GM18870 (cell line): ENCODE results near the gene OTUB1.
A peak's percentile ranks its signal among the peaks of the same experiment; 100 is the strongest.
"Not testable (repeated sequence)": the region's sequence is repeated elsewhere in the genome, so short reads cannot be mapped to it uniquely, and the experiment has no call there.

Experiments used
- ATAC-seq: cut with Tn5 transposase; IDR thresholded peaks from one replicate; pipeline ENCODE4 v1.9.1; 2021; ENCODE audit warnings: moderate library complexity; ENCODE audit not compliant: unreplicated experiment

Gene OTUB1, protein sequence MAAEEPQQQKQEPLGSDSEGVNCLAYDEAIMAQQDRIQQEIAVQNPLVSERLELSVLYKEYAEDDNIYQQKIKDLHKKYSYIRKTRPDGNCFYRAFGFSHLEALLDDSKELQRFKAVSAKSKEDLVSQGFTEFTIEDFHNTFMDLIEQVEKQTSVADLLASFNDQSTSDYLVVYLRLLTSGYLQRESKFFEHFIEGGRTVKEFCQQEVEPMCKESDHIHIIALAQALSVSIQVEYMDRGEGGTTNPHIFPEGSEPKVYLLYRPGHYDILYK

DNA sequence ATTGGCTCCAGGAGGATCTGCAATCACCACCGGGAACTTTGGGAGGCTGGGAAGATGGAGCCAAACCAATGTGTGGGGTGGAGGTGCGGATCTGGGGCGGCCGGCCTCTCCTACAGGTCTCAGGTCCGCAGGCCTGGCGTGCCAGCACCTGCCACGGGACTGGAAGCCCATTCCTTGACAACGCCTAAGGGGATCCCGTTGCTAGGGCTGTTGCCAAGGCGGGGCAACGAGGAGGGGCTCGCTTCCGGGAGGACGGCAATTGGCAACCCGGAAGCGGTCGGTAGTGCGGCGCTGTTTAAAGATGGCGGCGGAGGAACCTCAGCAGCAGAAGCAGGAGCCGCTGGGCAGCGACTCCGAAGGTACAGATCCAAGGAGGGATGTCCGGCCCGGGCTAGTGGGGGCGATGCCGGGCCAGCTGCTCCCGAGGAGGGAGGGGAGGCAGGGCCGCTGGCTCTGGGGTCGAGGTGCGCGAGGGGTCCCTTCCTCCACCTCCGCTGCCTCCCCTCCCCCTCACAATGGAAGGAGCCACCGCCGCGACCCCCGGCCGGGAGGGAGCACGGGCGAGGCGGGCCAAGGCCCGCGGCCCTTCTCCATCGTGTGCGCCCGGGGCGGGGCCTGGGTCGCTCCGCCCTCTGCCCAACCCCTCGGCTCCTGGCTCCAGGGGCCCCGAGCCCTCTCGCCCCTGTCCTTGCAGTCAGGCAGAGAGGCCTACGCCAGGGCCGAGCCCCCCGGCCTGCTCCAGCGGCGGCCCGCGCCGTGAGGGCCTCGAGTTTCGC lies at the start of gene OTUB1:
OTUB1 (plus strand) TSS at position 283 of the 776 bp plus-strand sequence; CDS start at position 302, 19 bp downstream.
- no peak for ATAC-seq

DNA sequence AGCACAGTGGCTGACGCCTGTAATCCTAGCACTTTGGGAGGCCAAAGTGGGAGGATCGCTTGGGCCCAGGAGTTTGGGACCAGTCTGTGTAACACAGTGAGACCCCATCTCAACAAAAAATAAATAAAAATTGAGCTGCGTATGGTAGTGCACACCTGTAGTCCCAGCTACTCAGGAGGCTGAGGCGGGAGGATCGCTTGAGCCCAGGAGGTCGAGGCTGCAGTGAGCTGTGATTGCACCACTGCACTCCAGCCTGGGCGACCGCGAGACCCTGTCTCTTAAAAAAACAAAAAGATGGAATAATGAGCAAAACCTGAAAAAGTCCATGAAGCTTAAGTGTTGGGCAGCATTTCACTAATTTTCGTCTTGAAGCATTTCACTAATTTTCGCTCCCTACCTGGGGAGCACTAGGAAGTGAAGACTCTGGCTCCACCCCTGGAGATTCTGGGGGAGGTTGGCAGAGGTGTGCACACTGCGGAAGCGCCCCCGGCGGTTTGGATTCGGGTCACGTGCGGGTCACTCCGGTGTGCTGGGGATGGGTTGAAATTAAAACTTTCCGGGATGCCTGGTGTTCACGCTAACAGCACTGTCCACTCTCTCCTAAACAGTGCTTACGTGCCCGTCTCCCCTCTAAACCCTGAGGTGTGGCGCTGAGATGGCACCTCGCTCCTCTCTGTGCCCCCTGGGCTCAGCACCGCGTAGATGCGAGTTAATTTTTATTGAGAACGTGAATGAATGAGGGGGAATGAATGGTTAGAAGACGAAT lies 48.3 kb upstream of the OTUB1 start:
- peak; percentile 28 for ATAC-seq

DNA sequence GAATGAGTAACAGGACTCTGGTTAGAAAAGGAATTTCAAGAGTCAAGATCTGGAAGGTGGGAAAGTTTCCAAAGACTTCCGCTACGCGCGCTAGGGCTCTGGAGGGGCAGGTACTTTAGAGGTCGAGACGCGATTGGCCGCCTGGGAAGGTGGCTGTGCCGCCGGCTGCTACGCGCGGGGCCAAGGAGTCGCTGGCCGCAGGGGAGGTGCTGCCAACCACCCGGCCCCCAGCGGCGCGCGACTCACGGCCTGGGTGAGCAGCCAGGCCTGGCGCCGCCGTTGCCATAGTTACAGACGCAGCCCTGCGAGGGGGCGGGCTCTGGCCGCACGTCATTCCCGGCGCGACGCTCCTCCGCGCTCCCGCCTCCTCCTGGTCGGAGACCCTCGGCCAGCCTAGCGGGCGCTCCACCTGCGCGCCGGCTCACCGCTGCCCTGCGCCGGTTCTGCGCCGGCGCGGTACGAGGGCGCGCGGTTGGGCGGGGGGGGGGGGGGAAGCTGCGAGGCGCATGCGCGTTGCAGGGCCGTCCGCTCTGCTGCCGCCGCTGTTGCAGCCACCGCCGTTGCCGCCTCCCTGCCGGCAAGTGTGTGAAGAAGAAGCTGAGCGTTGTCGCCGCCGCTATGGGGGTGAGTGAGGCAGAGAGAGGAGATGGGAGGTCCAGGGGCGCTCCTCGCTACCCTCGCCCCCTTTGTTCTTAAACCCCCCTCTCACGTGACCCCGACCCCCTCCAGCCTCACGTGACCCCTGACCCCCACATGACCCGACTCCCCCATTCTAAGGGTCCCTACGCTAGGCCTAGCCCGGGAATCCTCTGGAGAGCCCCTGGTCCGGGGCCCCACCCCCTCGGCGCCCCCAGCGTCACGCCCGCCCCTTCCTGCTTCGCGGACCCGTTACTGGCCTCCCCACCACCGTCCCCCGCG lies 47.5 kb upstream of the OTUB1 start, which contains the start of gene NAA40:
NAA40 (plus strand) TSS at position 524 of the 918 bp plus-strand sequence; CDS start at position 619, 95 bp downstream.
- ATAC-seq, result peak; percentile 81

DNA sequence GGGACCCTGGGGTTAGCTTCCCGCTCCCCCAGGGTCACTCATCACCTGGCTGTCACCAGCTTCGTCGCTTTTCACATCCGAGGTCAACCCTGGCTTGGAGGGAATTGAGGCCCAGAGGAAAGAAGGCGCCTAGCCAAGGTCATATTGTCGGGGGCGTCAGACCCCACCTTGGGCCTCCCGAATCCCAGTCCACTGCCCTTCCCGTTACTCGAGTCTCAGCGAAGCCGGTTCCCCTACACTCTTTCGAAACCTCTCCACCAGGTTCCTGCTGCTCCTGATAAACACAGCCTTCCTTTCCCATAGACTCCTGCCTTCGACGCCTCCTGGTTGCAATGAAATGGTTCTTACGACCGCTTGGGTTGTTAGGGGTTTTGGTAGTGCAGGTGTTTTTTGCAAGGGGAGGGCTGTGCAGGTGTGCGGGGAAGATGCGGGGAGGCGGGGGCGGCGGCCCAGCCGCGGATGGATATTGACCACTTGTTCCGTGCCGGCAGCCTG lies 46.8 kb upstream of the OTUB1 start:
- ATAC-seq, result no peak

DNA sequence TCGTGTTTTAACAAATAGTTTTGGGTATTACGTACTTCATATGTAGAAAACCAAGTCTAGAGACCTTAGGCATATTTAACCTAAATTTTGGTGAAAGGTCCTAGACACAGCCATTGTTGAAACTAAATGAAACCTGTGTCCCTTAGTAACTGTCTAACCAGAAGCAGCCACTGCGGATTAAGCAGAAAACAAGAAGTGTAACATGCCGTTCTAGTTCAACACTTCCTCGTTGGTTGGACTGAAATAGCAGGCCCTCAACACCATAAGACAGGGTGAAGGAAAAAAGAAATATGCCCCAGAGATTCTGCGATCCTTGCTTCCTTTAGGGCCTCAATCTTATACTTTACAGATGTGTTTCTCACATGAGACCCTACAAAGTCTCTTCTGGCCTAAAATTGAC lies 45.5 kb upstream of the OTUB1 start:
- no peak for ATAC-seq

DNA sequence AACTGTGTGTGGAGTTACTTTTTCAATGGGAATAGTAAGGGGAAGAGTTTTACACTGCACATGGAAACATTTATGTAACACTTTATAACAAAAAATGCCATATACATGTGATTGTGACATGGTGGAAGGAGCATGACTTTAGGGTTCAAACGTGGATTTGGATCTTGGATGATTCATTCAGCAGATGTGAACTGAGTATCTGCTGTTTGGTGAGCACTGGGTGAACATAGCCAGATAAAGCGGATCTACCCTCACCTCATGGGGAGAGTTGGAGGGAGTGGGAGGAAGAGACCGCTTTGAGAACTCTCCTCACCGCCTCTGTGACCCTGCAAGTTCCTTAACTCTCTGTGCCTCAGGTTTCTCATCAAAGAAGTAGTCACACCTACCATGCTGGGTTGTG lies 44.3 kb upstream of the OTUB1 start:
- ATAC-seq, result no peak

DNA sequence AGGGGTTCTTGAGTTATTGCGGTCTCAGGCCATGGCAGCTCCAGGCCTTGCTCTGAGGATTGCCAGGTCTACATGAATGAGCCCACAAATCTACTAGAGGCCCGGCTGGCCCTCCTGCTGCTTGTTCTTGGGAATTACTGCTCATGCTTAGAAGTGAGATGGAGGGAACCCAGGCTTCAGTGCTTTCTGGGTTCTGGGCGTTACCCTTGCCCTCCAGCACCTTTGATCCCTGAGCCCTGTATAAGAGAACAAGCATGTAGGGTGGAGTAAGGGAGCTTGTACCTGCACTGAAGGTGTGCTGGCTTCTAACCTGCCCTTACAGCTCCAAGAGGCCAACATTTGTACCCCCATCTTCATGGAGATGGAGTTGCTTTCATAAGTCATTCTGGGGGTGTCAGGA lies 43.4 kb upstream of the OTUB1 start:
- no peak for ATAC-seq

DNA sequence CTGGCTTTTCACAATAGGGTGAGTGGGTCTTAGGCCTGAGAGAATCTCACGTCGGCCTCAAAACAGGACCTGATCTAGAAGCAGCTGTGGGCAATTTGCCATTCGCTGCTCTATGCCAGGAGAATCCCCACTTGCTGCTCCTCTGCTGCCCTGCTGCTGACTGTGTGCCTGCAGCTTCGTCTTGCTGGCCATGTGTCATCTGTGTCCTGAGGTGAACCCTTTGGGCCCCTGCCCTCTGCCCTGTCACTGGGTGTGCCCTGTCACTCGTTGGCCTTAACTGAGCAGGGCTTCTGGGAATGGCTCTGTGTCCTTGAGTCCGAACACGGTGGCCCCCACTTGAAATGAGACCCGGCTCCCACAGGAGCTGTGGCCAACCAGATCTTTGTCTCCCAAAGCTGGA lies 41.3 kb upstream of the OTUB1 start:
- ATAC-seq, result no peak

DNA sequence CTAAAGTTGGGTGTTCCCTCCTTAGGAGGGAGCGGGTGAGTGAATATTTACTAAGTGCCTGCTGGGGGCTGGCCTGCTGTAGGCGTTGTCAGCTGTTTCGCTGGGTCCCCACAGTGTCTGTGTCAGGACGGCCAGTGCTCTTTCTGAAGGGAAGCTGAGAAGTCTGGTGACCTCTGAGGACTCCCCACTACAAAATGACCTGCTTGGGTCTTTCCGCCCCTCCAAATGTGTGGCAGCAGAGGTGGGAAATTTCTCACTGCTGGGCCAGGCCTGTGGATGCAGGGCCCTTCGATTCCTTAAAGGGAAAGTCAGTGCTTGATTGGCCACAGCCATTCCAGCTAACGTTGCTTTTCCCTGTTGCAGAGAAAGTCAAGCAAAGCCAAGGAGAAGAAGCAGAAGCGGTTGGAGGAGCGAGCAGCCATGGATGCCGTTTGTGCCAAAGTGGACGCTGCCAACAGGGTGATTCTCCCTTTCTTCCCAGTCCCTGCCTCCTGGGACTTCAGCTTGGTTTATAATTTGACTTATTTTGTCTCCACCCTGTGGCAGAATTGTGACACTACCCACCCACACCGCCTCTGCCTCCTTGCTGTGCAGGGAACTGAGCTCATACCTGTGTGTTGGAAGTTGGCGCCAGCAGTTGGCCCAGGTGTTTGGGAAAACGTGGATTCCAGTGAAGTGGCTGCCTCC lies 40.6 kb upstream of the OTUB1 start:
- no peak for ATAC-seq

DNA sequence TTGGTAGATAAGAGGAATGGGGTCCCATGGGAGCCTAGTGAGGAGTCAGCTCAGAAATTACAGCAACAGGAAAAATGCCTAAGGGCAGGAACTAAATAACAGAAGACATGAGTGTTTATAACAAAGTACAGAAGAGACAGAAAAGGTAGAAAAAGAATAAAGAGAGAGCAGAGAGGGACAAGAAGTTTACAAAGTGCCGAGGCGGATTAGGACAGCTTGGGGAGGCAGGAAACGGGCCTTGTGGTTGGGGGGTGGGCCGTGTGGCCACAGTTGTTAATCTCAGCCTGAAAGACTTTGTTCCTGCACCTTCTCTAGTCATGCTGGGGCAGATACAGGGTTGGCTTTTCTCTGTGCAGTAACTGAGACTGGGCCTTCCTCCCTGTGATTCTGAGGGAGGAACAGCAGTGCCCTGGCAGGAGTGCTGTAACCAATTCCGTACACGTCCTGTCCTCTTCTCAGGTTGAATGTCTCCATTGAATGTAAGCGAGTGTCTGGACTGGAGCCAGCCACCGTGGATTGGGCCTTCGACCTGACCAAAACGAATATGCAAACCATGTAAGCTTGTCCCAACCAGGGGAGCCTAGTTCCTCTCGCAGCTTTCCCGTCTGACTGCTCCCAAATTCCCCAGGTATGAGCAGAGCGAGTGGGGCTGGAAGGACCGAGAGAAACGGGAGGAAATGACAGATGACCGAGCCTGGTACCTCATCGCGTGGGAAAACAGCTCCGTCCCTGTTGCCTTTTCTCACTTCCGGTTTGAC lies 34.3 kb upstream of the OTUB1 start:
- ATAC-seq, result no peak

DNA sequence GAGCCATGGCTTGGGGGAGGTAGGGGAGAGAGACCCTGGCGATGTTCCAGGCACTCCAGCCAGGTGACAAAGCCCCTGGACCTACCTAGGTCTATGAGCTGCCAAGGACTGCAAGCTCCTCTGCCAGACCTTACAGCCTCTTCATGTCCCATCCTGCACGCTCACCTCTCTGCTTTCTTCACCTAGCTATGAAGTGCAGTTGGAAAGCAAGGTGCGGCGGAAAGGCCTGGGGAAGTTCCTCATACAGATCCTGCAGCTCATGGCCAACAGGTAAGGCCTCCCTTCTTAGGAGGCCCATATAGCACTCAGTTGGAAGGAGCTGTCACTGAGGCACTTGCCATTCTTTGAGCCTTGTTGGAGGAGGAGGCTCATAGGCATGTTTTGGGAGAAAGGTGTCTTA lies 33.7 kb upstream of the OTUB1 start:
- ATAC-seq, result no peak

DNA sequence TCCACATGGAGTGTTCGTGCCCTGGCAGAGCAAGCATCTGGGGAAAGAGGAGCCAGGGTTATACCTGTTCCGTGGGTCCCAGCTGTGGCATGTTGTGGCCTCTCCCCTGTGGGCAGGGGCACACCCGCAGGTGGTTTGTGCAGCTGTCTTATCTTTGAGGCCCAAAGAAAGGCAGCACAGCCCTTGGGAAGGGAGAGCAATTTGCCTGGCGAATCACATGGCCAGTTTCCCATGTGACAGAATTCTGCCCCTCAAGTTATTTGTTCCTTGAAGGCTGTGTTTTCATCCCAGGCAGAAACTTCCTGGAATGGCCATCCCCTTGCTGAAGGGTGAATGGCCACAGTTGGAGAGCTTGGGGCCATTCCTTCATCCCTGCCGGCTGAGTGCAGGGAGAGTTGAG lies 28.2 kb upstream of the OTUB1 start:
- no peak for ATAC-seq

DNA sequence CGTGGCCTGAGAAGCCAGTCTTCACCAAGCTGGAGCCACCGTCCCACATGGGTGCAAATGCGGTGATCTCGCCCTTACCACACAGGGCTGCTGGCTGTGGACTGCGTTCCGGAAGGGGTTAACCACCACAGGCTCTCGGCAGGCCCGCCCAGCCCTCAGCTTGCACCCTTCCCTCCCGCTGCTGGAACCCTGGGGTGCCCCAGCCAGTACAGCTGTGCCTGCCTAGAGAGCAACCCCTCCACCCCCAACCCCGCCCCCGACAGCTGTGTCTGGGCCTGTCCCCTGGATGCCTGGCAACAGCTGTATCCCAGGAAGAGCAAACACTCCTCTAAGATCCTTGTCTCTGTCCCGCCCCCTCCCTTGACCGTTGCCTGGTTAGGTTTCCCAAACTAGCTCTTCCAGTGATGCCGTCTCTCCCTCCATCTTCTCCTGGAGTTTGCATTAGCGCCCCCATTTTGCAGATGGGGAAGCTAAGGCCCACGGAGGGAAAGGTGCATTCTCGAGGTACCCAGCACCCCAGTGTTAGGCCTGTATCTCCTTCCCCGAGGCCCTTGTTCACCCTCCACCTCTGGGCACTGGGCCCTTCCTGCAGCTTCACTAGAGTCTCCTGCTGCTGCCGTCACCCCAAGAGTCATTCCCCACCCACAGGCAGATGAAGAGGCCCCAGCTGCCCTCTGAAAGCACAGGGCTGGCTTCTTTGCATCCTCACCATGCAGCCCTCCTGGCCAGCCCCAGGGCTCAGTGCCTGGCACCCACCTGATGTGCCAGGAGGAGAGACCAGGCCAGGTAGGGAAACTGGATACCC lies 24.4 kb upstream of the OTUB1 start:
- no peak for ATAC-seq

DNA sequence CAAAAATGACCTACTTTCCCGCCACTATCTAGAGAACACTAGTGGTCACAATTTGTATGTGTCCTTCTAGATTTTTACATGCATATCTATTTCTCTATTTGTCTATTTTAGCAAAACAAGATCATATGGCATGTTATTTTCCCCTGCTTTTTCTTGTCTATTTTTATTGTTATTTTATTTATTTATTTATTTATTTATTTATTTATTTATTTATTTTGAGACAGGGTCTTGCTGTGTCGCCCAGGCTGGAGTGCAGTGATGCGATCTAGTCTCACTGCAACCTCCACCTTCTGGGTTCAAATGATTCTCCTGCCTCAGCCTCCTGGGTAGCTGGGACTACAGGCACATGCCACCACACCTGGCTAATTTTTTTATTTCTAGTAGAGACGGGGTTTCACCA lies 22.3 kb upstream of the OTUB1 start:
- ATAC-seq, result not testable (repeated sequence)

DNA sequence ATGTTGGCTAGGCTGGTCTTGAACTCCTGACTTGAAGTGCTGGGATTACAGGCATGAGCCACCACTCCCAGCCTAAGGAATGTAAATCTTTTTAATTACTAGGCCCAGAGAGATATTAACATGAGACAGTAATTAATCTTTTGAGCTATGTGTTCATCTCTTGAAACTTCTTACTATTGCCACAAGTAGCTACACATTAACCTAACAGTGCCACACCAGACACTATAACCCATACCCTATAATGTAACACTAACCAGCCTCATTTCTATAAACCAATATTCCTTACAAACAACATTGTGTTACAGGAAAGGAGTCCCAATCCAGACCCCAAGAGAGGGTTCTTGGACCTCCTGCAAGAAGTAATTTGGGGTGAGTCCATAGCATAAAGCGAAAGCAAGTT lies 19.8 kb upstream of the OTUB1 start:
- no peak for ATAC-seq

DNA sequence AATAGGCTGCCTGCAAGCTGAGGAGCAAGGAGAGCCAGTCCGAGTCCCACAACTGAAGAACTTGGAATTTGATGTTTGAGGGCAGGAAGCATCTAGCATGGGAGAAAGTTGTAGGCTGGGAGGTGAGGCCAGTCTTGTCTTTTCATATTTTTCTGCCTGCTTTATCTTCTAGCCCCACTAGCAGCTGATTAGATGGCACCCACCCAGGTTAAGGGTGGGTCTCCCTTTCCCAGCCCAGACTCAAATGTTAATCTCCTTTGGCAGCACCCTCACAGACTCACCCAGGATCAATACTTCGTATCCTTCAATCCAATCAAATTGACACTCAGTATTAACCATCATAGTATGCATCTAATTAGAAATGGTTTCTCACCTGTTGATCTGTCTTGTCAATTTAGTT lies 16.8 kb upstream of the OTUB1 start:
- no peak for ATAC-seq

DNA sequence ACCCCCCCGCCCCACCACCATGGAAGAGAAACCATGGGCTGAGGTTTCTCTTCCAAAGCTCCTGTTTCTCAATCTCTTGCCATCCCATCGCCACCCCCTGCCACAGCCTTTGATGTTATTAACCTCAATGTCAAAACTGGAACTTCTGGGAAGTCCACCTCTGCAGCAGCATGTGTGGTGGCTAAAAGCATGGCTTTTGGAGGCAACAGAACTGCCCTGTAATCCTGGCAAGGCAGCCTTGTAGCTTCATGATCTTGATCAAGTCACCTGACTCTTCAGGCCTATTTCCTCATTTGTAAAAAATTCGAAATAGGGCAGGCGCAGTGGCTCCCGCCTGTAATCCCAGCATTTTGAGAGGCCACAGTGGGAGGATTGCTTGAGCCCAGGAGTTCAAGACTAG lies 15.3 kb upstream of the OTUB1 start:
- ATAC-seq, result no peak

DNA sequence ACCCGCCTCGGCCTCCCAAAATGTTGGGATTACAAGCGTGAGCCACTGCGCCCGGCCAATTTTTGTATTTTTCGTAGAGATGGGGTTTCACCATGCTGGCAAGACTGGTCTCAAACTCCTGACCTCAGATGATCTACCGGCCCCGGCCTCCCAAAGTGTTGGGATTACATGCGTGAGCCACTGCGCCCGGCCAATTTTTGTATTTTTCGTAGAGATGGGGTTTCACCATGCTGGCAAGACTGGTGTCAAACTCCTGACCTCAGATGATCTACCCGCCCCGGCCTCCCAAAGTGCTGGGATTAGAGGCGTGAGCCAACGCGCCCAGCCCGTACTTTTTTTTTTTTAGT lies 12.4 kb upstream of the OTUB1 start:
- ATAC-seq, result not testable (repeated sequence)
